HEK293 (cell line): ENCODE measurements around the gene BCL7C.

Experiments used
- CTCF ChIP-seq: fragments of 450-650 bp; formaldehyde crosslinking; IDR thresholded peaks from 2 replicates; pipeline ENCODE4 v1.5.1; 2016; ENCODE audit warnings: missing biosample characterization, missing genetic modification characterization
- HIC1 ChIP-seq: fragments of 450-650 bp; formaldehyde crosslinking; IDR thresholded peaks from 2 replicates; pipeline ENCODE4 v1.5.1; 2016; ENCODE audit warnings: missing biosample characterization, missing genetic modification characterization
- KLF17 ChIP-seq: fragments of 450-650 bp; formaldehyde crosslinking; IDR thresholded peaks from 2 replicates; pipeline ENCODE4 v1.5.1; 2016; ENCODE audit warnings: missing biosample characterization, missing genetic modification characterization
- OSR2 ChIP-seq: fragments of 450-650 bp; formaldehyde crosslinking; IDR thresholded peaks from 2 replicates; pipeline ENCODE4 v1.5.1; 2016; ENCODE audit warnings: missing biosample characterization, missing genetic modification characterization
- PRDM1 ChIP-seq: fragments of 450-650 bp; formaldehyde crosslinking; IDR thresholded peaks from 2 replicates; pipeline ENCODE4; 2016; ENCODE audit warnings: missing biosample characterization, missing genetic modification characterization
- REPIN1 ChIP-seq: fragments of 450-650 bp; formaldehyde crosslinking; IDR thresholded peaks from 2 replicates; pipeline ENCODE4 v1.5.1; 2017; ENCODE audit warnings: missing biosample characterization, missing genetic modification characterization, low read depth
- SP2 ChIP-seq: fragments of 450-650 bp; formaldehyde crosslinking; IDR thresholded peaks from 2 replicates; pipeline ENCODE4 v1.5.1; 2016; ENCODE audit warnings: missing biosample characterization, missing genetic modification characterization
- SP3 ChIP-seq: fragments of 450-650 bp; formaldehyde crosslinking; IDR thresholded peaks from 2 replicates; pipeline ENCODE4 v1.5.1; 2016; ENCODE audit warnings: missing biosample characterization, missing genetic modification characterization
- TRIM28 ChIP-seq: IDR thresholded peaks from 2 replicates; pipeline ENCODE4 v1.6.1; 2011; ENCODE audit warnings: low read length, control low read depth, borderline replicate concordance
- YY1 ChIP-seq: fragments of 450-650 bp; formaldehyde crosslinking; IDR thresholded peaks from 2 replicates; pipeline ENCODE4 v1.5.1; 2018; ENCODE audit warnings: missing biosample characterization, missing genetic modification characterization
- ZBTB6 ChIP-seq: fragments of 450-650 bp; formaldehyde crosslinking; IDR thresholded peaks from 2 replicates; pipeline ENCODE4 v1.5.1; 2017; ENCODE audit warnings: missing biosample characterization, missing genetic modification characterization
- ZBTB8A ChIP-seq: fragments of 450-650 bp; formaldehyde crosslinking; IDR thresholded peaks from 2 replicates; pipeline ENCODE4 v1.5.1; 2016; ENCODE audit warnings: missing biosample characterization, missing genetic modification characterization
- ZNF2 ChIP-seq: fragments of 450-650 bp; formaldehyde crosslinking; IDR thresholded peaks from 2 replicates; pipeline ENCODE4 v1.5.1; 2016; ENCODE audit warnings: missing biosample characterization, missing genetic modification characterization
- ZNF324 ChIP-seq: fragments of 450-650 bp; formaldehyde crosslinking; IDR thresholded peaks from 2 replicates; pipeline ENCODE4 v1.5.1; 2016; ENCODE audit warnings: missing biosample characterization, missing genetic modification characterization
- ZNF394 ChIP-seq: fragments of 450-650 bp; formaldehyde crosslinking; IDR thresholded peaks from 2 replicates; pipeline ENCODE4 v1.5.1; 2016; ENCODE audit warnings: missing biosample characterization, missing genetic modification characterization, mild to moderate bottlenecking, moderate library complexity, borderline replicate concordance
- ZNF600 ChIP-seq: fragments of 450-650 bp; formaldehyde crosslinking; IDR thresholded peaks from 2 replicates; pipeline ENCODE4 v1.5.1; 2016; ENCODE audit warnings: missing biosample characterization, missing genetic modification characterization
- ZNF654 ChIP-seq: fragments of 450-650 bp; formaldehyde crosslinking; IDR thresholded peaks from 2 replicates; pipeline ENCODE4 v1.5.1; 2016; ENCODE audit warnings: low read depth, missing biosample characterization, missing genetic modification characterization
- ZNF660 ChIP-seq: fragments of 450-650 bp; IDR thresholded peaks from 2 replicates; pipeline ENCODE4 v1.5.1; 2018; ENCODE audit warnings: missing biosample characterization, mild to moderate bottlenecking, missing genetic modification characterization
- ZNF777 ChIP-seq: fragments of 450-650 bp; formaldehyde crosslinking; IDR thresholded peaks from 2 replicates; pipeline ENCODE4 v1.5.1; 2017; ENCODE audit warnings: missing biosample characterization, missing genetic modification characterization, borderline replicate concordance
- TF ChIP-seq, protein P1 (sequence below): fragments of 450-650 bp; formaldehyde crosslinking; IDR thresholded peaks from 2 replicates; pipeline ENCODE4 v1.5.1; 2017; ENCODE audit warnings: missing biosample characterization, missing genetic modification characterization
- TF ChIP-seq, protein P2 (sequence below): fragments of 450-650 bp; formaldehyde crosslinking; IDR thresholded peaks from 2 replicates; pipeline ENCODE4 v1.5.1; 2017; ENCODE audit warnings: missing biosample characterization, missing genetic modification characterization
- TF ChIP-seq, protein P3 (sequence below): fragments of 450-650 bp; formaldehyde crosslinking; IDR thresholded peaks from 2 replicates; pipeline ENCODE4 v1.5.1; 2016; ENCODE audit warnings: missing biosample characterization, missing genetic modification characterization
- TF ChIP-seq, protein P4 (sequence below): fragments of 450-650 bp; IDR thresholded peaks from 2 replicates; pipeline ENCODE4 v1.5.1; 2018; ENCODE audit warnings: missing biosample characterization, missing genetic modification characterization
- TF ChIP-seq, protein P5 (sequence below): fragments of 450-650 bp; formaldehyde crosslinking; IDR thresholded peaks from 2 replicates; pipeline ENCODE4 v1.5.1; 2017; ENCODE audit warnings: missing biosample characterization, missing genetic modification characterization

The BCL7C gene

DNA sequence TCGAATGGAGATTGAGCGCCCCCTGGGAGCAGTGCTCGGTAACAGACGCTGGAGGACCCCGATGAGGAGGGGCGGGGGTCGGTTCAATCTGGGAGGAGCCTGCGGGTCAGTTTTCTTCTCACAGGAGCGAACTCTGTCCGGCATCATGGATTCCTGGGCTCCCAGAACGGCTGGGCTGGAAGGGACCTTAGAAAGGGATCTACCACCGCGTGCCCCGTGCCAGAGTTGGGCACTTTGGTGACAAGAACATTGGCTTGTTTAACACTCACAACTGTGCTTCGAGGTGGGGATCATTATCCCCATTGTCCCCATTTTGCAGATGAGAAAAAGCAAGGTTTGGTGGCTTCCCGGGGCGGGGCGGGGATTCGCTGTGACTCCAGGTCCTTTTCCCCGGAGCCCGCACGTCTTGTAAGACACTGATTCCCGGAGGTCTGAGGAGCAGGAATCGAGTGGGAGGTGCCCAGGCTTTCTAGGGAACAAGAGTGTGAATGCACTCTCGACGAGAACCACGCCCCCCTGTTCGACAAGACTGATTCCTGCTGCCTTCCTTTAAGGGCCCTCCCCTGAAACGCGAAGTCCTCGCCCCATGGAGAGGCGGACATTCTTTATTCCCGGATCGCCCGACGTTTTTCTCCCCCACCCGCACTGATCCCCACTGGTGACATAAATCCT lies 28.0 kb upstream of the BCL7C start (continued):
- TF ChIP-seq, protein P1, sequence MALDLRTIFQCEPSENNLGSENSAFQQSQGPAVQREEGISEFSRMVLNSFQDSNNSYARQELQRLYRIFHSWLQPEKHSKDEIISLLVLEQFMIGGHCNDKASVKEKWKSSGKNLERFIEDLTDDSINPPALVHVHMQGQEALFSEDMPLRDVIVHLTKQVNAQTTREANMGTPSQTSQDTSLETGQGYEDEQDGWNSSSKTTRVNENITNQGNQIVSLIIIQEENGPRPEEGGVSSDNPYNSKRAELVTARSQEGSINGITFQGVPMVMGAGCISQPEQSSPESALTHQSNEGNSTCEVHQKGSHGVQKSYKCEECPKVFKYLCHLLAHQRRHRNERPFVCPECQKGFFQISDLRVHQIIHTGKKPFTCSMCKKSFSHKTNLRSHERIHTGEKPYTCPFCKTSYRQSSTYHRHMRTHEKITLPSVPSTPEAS (tag by site-specific recombination), result 0 out of 2 replicates have a peak, but pooled peaks have one; percentile 48
- TF ChIP-seq ZNF654 (tag by site-specific recombination) (peak; percentile 73), SP3 (tag by site-specific recombination) (no peak), ZNF394 (tag by site-specific recombination) (peak; percentile 40), ZNF660 (tag by site-specific recombination) (0 out of 2 replicates have a peak, but pooled peaks have one; percentile 5), YY1 (tag by site-specific recombination) (peak; percentile 28), ZNF600 (0 out of 2 replicates have a peak, but pooled peaks have one; percentile 10), ZNF324 (tag by site-specific recombination) (0 out of 2 replicates have a peak, but pooled peaks have one; percentile 63), ZBTB6 (no peak), PRDM1 (tag by site-specific recombination) (peak; percentile 95), TRIM28 (0 out of 2 replicates have a peak, but pooled peaks have one; percentile 28), OSR2 (tag by site-specific recombination) (no peak), ZNF2 (peak; percentile 39; the same call in 1 of the 2 replicates), ZNF777 (tag by site-specific recombination) (peak; percentile 16; the same call in 1 of the 2 replicates), SP2 (tag by site-specific recombination) (peak; percentile 93), ZBTB8A (tag by site-specific recombination) (no peak; the same call in none of the 2 replicates), HIC1 (tag by site-specific recombination) (no peak), CTCF (peak; percentile 90; the same call in 1 of the 2 replicates), KLF17 (peak; percentile 21; the same call in 1 of the 2 replicates), REPIN1 (0 out of 2 replicates have a peak, but pooled peaks have one; percentile 19)
- TF ChIP-seq, protein P2, sequence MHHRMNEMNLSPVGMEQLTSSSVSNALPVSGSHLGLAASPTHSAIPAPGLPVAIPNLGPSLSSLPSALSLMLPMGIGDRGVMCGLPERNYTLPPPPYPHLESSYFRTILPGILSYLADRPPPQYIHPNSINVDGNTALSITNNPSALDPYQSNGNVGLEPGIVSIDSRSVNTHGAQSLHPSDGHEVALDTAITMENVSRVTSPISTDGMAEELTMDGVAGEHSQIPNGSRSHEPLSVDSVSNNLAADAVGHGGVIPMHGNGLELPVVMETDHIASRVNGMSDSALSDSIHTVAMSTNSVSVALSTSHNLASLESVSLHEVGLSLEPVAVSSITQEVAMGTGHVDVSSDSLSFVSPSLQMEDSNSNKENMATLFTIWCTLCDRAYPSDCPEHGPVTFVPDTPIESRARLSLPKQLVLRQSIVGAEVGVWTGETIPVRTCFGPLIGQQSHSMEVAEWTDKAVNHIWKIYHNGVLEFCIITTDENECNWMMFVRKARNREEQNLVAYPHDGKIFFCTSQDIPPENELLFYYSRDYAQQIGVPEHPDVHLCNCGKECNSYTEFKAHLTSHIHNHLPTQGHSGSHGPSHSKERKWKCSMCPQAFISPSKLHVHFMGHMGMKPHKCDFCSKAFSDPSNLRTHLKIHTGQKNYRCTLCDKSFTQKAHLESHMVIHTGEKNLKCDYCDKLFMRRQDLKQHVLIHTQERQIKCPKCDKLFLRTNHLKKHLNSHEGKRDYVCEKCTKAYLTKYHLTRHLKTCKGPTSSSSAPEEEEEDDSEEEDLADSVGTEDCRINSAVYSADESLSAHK (tag by site-specific recombination), result no peak; the same call in 1 of the 2 replicates
- TF ChIP-seq, protein P3, sequence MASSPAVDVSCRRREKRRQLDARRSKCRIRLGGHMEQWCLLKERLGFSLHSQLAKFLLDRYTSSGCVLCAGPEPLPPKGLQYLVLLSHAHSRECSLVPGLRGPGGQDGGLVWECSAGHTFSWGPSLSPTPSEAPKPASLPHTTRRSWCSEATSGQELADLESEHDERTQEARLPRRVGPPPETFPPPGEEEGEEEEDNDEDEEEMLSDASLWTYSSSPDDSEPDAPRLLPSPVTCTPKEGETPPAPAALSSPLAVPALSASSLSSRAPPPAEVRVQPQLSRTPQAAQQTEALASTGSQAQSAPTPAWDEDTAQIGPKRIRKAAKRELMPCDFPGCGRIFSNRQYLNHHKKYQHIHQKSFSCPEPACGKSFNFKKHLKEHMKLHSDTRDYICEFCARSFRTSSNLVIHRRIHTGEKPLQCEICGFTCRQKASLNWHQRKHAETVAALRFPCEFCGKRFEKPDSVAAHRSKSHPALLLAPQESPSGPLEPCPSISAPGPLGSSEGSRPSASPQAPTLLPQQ (tag by site-specific recombination), result 0 out of 2 replicates have a peak, but pooled peaks have one; percentile 42
- TF ChIP-seq, protein P4, sequence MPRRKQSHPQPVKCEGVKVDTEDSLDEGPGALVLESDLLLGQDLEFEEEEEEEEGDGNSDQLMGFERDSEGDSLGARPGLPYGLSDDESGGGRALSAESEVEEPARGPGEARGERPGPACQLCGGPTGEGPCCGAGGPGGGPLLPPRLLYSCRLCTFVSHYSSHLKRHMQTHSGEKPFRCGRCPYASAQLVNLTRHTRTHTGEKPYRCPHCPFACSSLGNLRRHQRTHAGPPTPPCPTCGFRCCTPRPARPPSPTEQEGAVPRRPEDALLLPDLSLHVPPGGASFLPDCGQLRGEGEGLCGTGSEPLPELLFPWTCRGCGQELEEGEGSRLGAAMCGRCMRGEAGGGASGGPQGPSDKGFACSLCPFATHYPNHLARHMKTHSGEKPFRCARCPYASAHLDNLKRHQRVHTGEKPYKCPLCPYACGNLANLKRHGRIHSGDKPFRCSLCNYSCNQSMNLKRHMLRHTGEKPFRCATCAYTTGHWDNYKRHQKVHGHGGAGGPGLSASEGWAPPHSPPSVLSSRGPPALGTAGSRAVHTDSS (tag by site-specific recombination), result peak; percentile 53; the same call in 1 of the 2 replicates
- TF ChIP-seq, protein P5, sequence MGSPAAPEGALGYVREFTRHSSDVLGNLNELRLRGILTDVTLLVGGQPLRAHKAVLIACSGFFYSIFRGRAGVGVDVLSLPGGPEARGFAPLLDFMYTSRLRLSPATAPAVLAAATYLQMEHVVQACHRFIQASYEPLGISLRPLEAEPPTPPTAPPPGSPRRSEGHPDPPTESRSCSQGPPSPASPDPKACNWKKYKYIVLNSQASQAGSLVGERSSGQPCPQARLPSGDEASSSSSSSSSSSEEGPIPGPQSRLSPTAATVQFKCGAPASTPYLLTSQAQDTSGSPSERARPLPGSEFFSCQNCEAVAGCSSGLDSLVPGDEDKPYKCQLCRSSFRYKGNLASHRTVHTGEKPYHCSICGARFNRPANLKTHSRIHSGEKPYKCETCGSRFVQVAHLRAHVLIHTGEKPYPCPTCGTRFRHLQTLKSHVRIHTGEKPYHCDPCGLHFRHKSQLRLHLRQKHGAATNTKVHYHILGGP (tag by site-specific recombination), result peak; percentile 93
